MCF 10A (cell line): ENCODE data around the gene SMAGP. TPM values are rescaled to one million over a fixed set of nuclear protein-coding genes. Genes with fewer than 3 reads are reported as not detected.
A peak's percentile ranks its signal among the peaks of the same experiment; 100 is the strongest.

ENCODE experiments used
- BruUV-seq: library from RNA; stranded (reverse); fragments of 400-500 nt; replicated peaks from 2 replicates; lab custom pipeline; 2021; lab: Mats Ljungman, UMichigan
- CTCF ChIA-PET: fragments of 300-600 bp; sonication (Branson Sonifier 250); formaldehyde crosslinking; extraction: SDS; loops from one replicate; lab custom pipeline; 2021; ENCODE audit warnings: antibody characterized with exemption, inconsistent platforms; lab: Yijun Ruan, JAX
- POLR2A ChIA-PET: fragments of 300-600, 350-650 bp; sonication (Branson Sonifier 250); formaldehyde crosslinking; extraction: SDS; loops from one replicate; lab custom pipeline; 2020; ENCODE audit warnings: antibody characterized with exemption, inconsistent platforms; lab: Yijun Ruan, JAX
- DNase-seq: peaks from one replicate; pipeline ENCODE4 v3.0.0-alpha.2; 2018; ENCODE audit not compliant: unreplicated experiment
- H3K27ac Mint-ChIP-seq: one replicate; pipeline ENCODE4 v1.8.0; 2022; ENCODE audit warnings: mild to moderate bottlenecking, low read depth, mixed read lengths; ENCODE audit not compliant: unreplicated experiment
- H3K27me3 Mint-ChIP-seq: one replicate; pipeline ENCODE4 v1.8.0; 2022; ENCODE audit warnings: mixed read lengths; ENCODE audit not compliant: insufficient read depth, unreplicated experiment
- H3K36me3 Mint-ChIP-seq: one replicate; pipeline ENCODE4 v1.8.0; 2022; ENCODE audit warnings: mild to moderate bottlenecking, moderate library complexity, mixed read lengths; ENCODE audit not compliant: insufficient read depth, unreplicated experiment
- H3K4me1 Mint-ChIP-seq: one replicate; pipeline ENCODE4 v1.8.0; 2022; ENCODE audit warnings: mixed read lengths; ENCODE audit not compliant: insufficient read depth, unreplicated experiment
- H3K4me3 Mint-ChIP-seq: one replicate; pipeline ENCODE4 v1.8.0; 2022; ENCODE audit warnings: mild to moderate bottlenecking, moderate library complexity, mixed read lengths; ENCODE audit not compliant: unreplicated experiment
- H3K9me3 Mint-ChIP-seq: one replicate; pipeline ENCODE4 v1.8.0; 2022; ENCODE audit warnings: mixed read lengths; ENCODE audit not compliant: unreplicated experiment
- CTCF ChIP-seq: fragments of 200-600 bp; IDR thresholded peaks from one replicate; pipeline ENCODE4 v1.8.0; 2022; ENCODE audit warnings: antibody characterized with exemption, mild to moderate bottlenecking; ENCODE audit not compliant: unreplicated experiment
- intact Hi-C: fragments of 100-400 bp; cut with micrococcal nuclease; formaldehyde crosslinking; loops from 2 replicates; pipeline ENCODE4 v1.14.1; 2022
- total RNA-seq: library from RNA; stranded (reverse); gene quantifications from 2 replicates; pipeline ENCODE4 v1.2.3, GENCODE V29; 2022

The SMAGP gene
- total RNA-seq, 1 experiment from 2014 or later: 17.4 TPM

- ChIA-PET POLR2A (interaction anchor here (0.6 to 2.7 kb wide), 36 partner anchors 8 to 1435 kb away, joined by 3 to 38 read pairs (median 4); partner anchors contain the start of genes ATF1, CSRNP2, LETMD1 and POU6F1), CTCF (interaction anchor here (0.6 to 1.7 kb wide), 7 partner anchors 10 to 344 kb away, joined by 3 to 8 read pairs (median 4); no protein-coding TSS in a partner anchor)
- intact Hi-C loops: loop anchor here (1.0 to 5.0 kb wide), 2 partner anchors 19 to 191 kb away; partner anchors contain the start of gene LETMD1
- Mint-ChIP-seq H3K4me3 (peak within 1 kb of the TSS; percentile 96), H3K4me1 (peaks cover 22% of the 10 kb centered on the region), H3K9me3 (no peaks in the 10 kb centered on the region), H3K27me3 (no peaks in the 10 kb centered on the region), H3K36me3 (peaks cover 53% of the 10 kb centered on the region), H3K27ac (peak within 1 kb of the TSS; percentile 100)
- DNase-seq: peak; percentile 92
- TF ChIP-seq CTCF: no peak
- TSS peak; percentile 45 for BruUV-seq
These were observed 31.5 kb downstream of the SMAGP start, which contains the start of gene DAZAP2 for GRCh38 chr12:51238510-51239334. TSS of gene DAZAP2 (plus strand) at chr12:51238826. CDS start at chr12:51238908, 82 bp downstream.

DNA sequence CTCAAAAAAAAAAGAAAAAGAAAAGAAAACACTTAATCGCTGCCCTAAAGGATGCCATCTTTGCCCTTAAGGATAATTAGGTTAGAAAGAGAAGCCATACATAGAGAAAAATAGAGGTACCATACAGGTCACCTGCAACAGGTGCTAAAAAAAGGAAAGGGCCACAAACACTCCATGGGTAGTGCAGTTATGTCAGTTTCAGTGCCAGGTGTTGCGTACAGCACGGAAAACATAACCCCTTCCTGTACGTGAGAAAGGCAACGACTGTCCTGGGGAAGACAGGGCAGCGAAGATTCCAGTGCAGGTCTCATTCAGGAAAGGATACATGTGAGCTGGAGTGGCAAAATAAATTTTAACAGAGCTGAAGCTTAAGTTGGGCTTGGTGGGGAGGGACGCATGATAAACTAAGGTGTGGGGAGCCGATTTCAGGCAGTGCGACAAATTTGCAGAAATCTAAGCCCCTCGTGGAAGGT is 32.1 kb downstream of the SMAGP start:
- Mint-ChIP-seq H3K36me3 (peaks cover 50% of the 10 kb centered on the region), H3K27me3 (no peaks in the 10 kb centered on the region), H3K4me3 (peak overlapping the region; percentile 96), H3K9me3 (no peaks in the 10 kb centered on the region), H3K4me1 (peaks cover 21% of the 10 kb centered on the region), H3K27ac (peak overlapping the region; percentile 100)
- intact Hi-C loops: loop anchor here (5.0 kb wide), 1 partner anchor 191 kb away; the partner anchor contains the start of gene LETMD1
- CTCF ChIA-PET: interaction anchor here (1.7 kb wide), 1 partner anchor 9 kb away, joined by 8 read pairs; no protein-coding TSS in a partner anchor
- BruUV-seq: no TSS peak
- POLR2A ChIA-PET: interaction anchor here (0.7 to 2.7 kb wide), 26 partner anchors 9 to 533 kb away, joined by 3 to 38 read pairs (median 7); partner anchors contain the start of genes ATF1, CSRNP2, LETMD1 and POU6F1
- no peak for TF ChIP-seq CTCF
- DNase-seq: no peak

DNA sequence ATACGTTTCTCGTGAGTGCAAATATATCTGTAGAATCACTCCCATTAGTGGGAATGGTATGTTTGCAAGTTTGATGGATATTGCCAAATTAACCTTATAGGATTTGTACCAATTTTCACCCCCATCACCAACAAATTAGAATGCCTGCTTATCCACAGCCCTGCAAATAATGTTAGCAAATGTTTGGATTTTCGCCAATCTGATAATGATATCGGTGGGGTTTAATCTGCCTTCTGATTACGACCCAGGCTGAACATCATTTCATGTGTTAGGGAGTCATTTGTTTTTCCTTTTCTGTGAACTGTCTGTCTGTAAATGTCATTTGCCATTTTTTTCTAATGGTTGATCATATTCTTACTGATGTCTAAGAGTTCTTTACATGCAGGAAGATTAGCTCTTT is 35.7 kb downstream of the SMAGP start:
- CTCF ChIA-PET: no interaction called here

More for the DNA sequence above, 35.7 kb downstream of the SMAGP start:
- peaks cover 7% of the 10 kb centered on the region for H3K4me1 Mint-ChIP-seq
- DNase-seq: no peak
- POLR2A ChIA-PET: no interaction called here
- H3K36me3 Mint-ChIP-seq: peaks cover 21% of the 10 kb centered on the region
- TF ChIP-seq CTCF: no peak
- intact Hi-C loops: no loop called here
- H3K4me3 Mint-ChIP-seq: no peak overlapping the region
- BruUV-seq: no TSS peak
- H3K9me3 Mint-ChIP-seq: no peaks in the 10 kb centered on the region
- H3K27me3 Mint-ChIP-seq: no peaks in the 10 kb centered on the region
- no peak overlapping the region for H3K27ac Mint-ChIP-seq
